Measurements from ENCODE around the gene HUS1. TPM values are rescaled to one million over a fixed set of nuclear protein-coding genes. Genes with fewer than 3 reads are reported as not detected.
"Not testable (repeated sequence)": the region's sequence is repeated elsewhere in the genome, so short reads cannot be mapped to it uniquely, and the experiment has no call there.

The HUS1 gene
- polyA plus RNA-seq, 6 donors from 2014 or later = 34.1 to 57.3 (median 43.5) TPM

GRCh38 chr7:47923081-47923875 is 56.1 kb downstream of the HUS1 start:
- H3K36me3 Mint-ChIP-seq = peaks cover 7 to 12% of the 10 kb centered on the region in 2 donors
- not testable (repeated sequence) for H3K27me3 Mint-ChIP-seq; DNase-seq; H3K27ac Mint-ChIP-seq; ATAC-seq (ENCODE audit: low read depth in 2 of 2); H3K4me3 Mint-ChIP-seq; H3K4me1 Mint-ChIP-seq
- H3K9me3 Mint-ChIP-seq = peaks cover 0 to 21% (median 16%) of the 10 kb centered on the region in 7 donors

GRCh38 chr7:47916514-47916913 is 62.9 kb downstream of the HUS1 start:
- not testable (repeated sequence) for H3K4me3 Mint-ChIP-seq; DNase-seq; H3K27ac Mint-ChIP-seq; H3K4me1 Mint-ChIP-seq; ATAC-seq (ENCODE audit: low read depth in 2 of 2); H3K9me3 Mint-ChIP-seq
- Mint-ChIP-seq H3K27me3 (peaks cover 0 to 12% (median 0%) of the 10 kb centered on the region in 3 donors), H3K36me3 (peaks cover 0 to 20% of the 10 kb centered on the region in 2 donors)

GRCh38 chr7:47915616-47915976 is 63.8 kb downstream of the HUS1 start:
- peaks cover 0 to 12% (median 0%) of the 10 kb centered on the region in 3 donors for H3K27me3 Mint-ChIP-seq
- H3K27ac Mint-ChIP-seq = no peak overlapping the region
- H3K4me1 Mint-ChIP-seq = no peaks in the 10 kb centered on the region

DNA sequence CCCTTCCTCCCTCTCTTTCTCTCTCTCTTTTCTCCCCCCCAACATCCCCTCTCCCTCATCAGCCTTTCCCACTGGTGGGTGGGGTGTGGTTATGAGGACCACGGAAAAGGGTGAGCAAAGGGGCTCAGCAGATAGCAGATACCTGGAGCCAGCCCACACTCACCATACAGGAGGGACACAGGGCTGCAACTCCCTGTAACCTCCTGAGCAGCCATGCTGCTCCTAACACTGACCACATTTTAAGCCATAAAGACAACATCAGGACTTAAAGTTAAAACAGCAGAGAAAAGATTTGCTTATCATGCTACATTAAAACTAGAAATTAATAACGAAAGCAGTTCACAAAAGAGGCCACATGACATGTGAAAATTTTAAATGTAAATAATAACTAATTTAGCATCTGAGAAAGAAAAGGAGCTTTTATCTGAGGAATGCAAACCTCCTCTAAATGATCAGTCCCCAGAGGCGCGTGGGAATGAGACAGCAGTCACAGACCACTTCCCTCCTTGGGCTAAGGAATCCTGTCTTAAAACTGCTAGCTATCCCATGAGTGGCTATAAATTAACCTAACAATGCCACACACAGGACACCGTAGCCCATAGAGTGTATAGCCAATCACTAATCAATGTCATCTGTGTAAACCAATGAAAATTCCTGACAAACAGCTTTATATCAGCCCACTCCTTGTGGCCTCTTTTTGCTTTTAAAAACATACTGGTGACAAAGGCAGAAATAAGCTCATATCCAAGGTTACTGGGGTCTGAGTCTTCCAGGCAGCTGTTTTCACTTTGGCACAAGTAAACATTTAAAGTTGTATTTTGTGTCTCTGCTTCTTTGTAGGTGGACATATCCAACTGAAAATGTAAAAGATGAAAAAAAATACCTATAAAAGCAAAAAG is 64.4 kb downstream of the HUS1 start:
- DNase-seq = no peak
- Mint-ChIP-seq H3K4me3 (no peak overlapping the region), H3K4me1 (no peaks in the 10 kb centered on the region), H3K36me3 (peaks cover 0 to 20% of the 10 kb centered on the region in 2 donors), H3K27ac (peak overlapping the region in 1 of 6 donors; percentile 76), H3K9me3 (no peaks in the 10 kb centered on the region), H3K27me3 (peaks cover 0 to 12% (median 0%) of the 10 kb centered on the region in 3 donors)
- ATAC-seq (ENCODE audit: low read depth in 2 of 2) = no peak

More at GRCh38 chr7:47915616-47915976, 63.8 kb downstream of the HUS1 start:
- Mint-ChIP-seq H3K36me3 (peaks cover 0 to 20% of the 10 kb centered on the region in 2 donors), H3K9me3 (peaks cover 0 to 3% (median 0%) of the 10 kb centered on the region in 7 donors), H3K4me3 (no peak overlapping the region)
- DNase-seq (no peak), ATAC-seq (ENCODE audit: low read depth in 2 of 2) (no peak)

Other genes starting within 250 kb of the HUS1 start
- under 1 TPM in 3 of 6 donors, not detected in 3; 0.05 to 0.30 (median 0.15) TPM for gene PKD1L1, start 31.1 kb downstream of the HUS1 start, polyA plus RNA-seq (ENCODE audit: low read depth in 6 of 6)
- 1 to 10 TPM in 1 of 6 donors, not detected in 5; 1.0 TPM for gene SUN3, start 49.5 kb upstream of the HUS1 start, polyA plus RNA-seq (ENCODE audit: low read depth in 6 of 6)
- not detected for gene C7orf57, start 55.9 kb upstream of the HUS1 start, polyA plus RNA-seq (ENCODE audit: low read depth in 6 of 6)
- gene UPP1, start 109.7 kb upstream of the HUS1 start, polyA plus RNA-seq (ENCODE audit: low read depth in 6 of 6) = 1 to 10 TPM in 5 of 6 donors, not detected in 1; 2.7 to 5.6 (median 3.3) TPM
- not detected for gene ABCA13, start 191.8 kb upstream of the HUS1 start, polyA plus RNA-seq (ENCODE audit: low read depth in 6 of 6)

Data from naive B cell (primary cell).